ENCODE data around the gene NPDC1. TPM values are rescaled to one million over a fixed set of nuclear protein-coding genes. Genes with fewer than 3 reads are reported as not detected.

The NPDC1 gene
- total and polyA plus RNA-seq, 2 donors (not counting 1 experiment from before 2014, with no cell fraction given), result 0.17 to 0.19 TPM

GRCh38 chr9:137027369-137028262 lies 18.4 kb downstream of the NPDC1 start, which contains the start of gene ABCA2:
Gene ABCA2, minus strand, starts transcription at chr9:137028237. Its CDS starts 97 bp downstream, at chr9:137028140.
- no peaks in the 10 kb centered on the region for H3K9me3 Mint-ChIP-seq (ENCODE audit: insufficient read depth)
- H2AFZ ChIP-seq (ENCODE audit: insufficient read depth, low read depth, low read length, poor library complexity, severe bottlenecking), result peak within 1 kb of the TSS; percentile 83
- ATAC-seq (ENCODE audit: low read depth), result no peak
- H3K27ac Mint-ChIP-seq, result peak within 1 kb of the TSS; percentile 92
- no peaks in the 10 kb centered on the region for H3K36me3 ChIP-seq (replicated peaks in 1 of 2; ENCODE audit: control extremely low read depth in 1 of 2, control insufficient read depth in 1 of 2, extremely low read depth in 1 of 2, insufficient read depth in 2 of 2, low read length in 1 of 2)
- no peak for TF ChIP-seq EZH2 (IDR thresholded peaks at IDR 0.05; ENCODE audit: borderline replicate concordance, insufficient read depth, low read depth, low read length, poor library complexity, severe bottlenecking)
- no peak for TF ChIP-seq CTCF (IDR thresholded peaks at IDR 0.05)
- DNase-seq, result peak; percentile 45
- no peaks in the 10 kb centered on the region for H3K27me3 ChIP-seq (replicated peaks in 1 of 4; ENCODE audit: control extremely low read depth in 1 of 4, control insufficient read depth in 3 of 4, insufficient read depth in 4 of 4, low read length in 3 of 4)
- peak within 1 kb of the TSS; percentile 70 for H3K9ac ChIP-seq (ENCODE audit: low read length)
- H4K20me1 ChIP-seq (ENCODE audit: control insufficient read depth, insufficient read depth, low read length, poor library complexity, severe bottlenecking), result peaks cover 11% of the 10 kb centered on the region
- ChIA-PET POLR2A (interaction anchor here (1.1 to 3.0 kb wide), 2 partner anchors 32 to 36 kb away, joined by 4 to 19 read pairs; partner anchors contain the start of gene PAXX), CTCF (interaction anchor here (1.1 to 5.9 kb wide), 17 partner anchors 7 to 261 kb away, joined by 3 to 49 read pairs (median 9); partner anchors contain the start of genes AJM1, CLIC3, NPDC1 and PAXX)
- peaks cover 46 to 62% of the 10 kb centered on the region in 2 donors for H3K4me1 ChIP-seq (ENCODE audit: control insufficient read depth in 2 of 2, insufficient read depth in 2 of 2, low read length in 2 of 2)
- H3K4me1 Mint-ChIP-seq, result peaks cover 52% of the 10 kb centered on the region
- peak within 1 kb of the TSS; percentile 4 to 77 (median 66) for H3K4me3 ChIP-seq (ENCODE audit: control extremely low read depth in 1 of 5, extremely low read depth in 1 of 5, insufficient read depth in 1 of 5, low read depth in 2 of 5, low read length in 4 of 5)
- 7% methylated on average over 95 of the region's 95 CpGs for WGBS (ENCODE audit: insufficient coverage)
- peak within 1 kb of the TSS in 1 of 2 donors; percentile 24 for H3K27ac ChIP-seq (ENCODE audit: low read length in 2 of 2)
- intact Hi-C loops (cut with micrococcal nuclease), result loop anchor here (2.0 kb wide), 1 partner anchor 35 kb away; the partner anchor contains the start of gene PAXX
- peaks cover 12% of the 10 kb centered on the region for H3K79me2 ChIP-seq (ENCODE audit: control insufficient read depth, insufficient read depth, low read length)
- no peaks in the 10 kb centered on the region for H3K27me3 Mint-ChIP-seq
- H3K9me3 ChIP-seq (ENCODE audit: control extremely low read depth in 1 of 3, control insufficient read depth in 2 of 3, insufficient read depth in 1 of 3, low read length in 2 of 3), result peaks cover 0 to 6% (median 0%) of the 10 kb centered on the region in 3 donors
- peak within 1 kb of the TSS; percentile 90 for H3K4me3 Mint-ChIP-seq
- peak within 1 kb of the TSS; percentile 100 for H3K4me2 ChIP-seq (replicated peaks; ENCODE audit: low read depth, low read length, poor library complexity, severe bottlenecking)

Measured in B cell (primary cell).